CD4-positive, alpha-beta T cell treated with Interleukin-2 at 100 ng/mL for 4 hours (primary cell): Measurements from ENCODE around the gene CAPN10.

ENCODE experiments used
- DNase-seq: peaks from one replicate; pipeline ENCODE4 v3.0.0-alpha.2; 2020; ENCODE audit warnings: low spot score

Gene CAPN10

GRCh38 chr2:240624011-240624949 is 37.7 kb downstream of the CAPN10 start:
- DNase-seq, result no peak

- peak; percentile 77 for DNase-seq
Observed at GRCh38 chr2:240624950-240625621, 38.6 kb downstream of the CAPN10 start, which contains the start of gene GPR35. Gene GPR35 (plus strand): TSS chr2:240625480. CDS start chr2:240629953, 4,473 bp downstream.

DNA sequence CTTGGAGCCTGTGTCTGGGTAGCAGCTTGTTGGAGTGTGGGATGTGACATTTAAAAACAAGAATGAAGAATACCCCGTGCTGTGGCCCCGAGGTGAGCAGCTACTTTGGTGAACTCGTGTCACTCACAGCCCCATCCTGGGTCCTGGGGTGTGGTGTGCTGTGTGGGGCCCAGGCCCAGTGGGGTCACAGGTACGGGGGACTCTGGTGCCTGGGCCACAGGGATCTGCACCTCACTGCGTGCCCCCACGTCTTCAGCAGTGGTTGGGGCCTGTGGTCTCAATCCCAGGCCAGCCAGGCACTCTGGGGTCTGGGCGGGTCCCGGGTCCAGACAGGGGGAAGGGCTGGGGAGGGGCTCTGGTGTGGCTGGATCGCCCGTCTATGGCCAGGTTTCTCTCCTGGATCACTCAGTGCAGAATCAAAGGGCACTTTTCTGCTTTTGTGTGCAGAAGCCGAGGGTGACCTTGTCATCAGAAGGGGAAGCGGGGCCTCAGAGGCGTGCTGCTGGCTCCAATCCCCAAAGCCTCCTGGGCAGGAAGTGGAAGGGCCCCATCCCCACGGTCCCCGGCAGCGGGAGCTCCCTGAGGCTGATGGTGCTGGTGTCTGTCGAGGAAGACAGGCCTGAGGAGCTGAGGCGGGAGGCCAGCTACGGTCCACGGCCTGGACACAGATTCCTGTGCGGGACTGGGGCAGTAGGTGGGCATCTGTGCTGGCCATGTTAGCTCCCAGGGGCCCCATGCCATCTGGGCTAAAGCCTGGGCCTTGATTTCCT is 40.2 kb downstream of the CAPN10 start:
- peak; percentile 29 for DNase-seq

GRCh38 chr2:240627736-240628506 is 41.4 kb downstream of the CAPN10 start:
- no peak for DNase-seq

DNA sequence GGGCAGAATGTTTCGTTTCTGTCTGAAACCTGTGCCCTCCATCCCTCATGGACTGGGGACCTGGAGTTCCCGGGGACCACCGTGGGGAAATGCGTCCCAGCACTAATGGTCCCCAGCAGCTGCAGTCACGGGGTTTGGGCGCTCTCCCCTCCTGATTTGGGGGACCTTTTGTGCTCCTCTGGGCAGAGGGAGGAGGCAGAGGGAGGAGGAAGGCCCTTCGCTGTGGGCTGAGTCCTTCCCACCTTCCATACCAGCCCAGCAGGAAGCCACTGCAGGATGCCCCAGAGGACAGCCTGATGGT is 41.9 kb downstream of the CAPN10 start:
- DNase-seq, result no peak

DNA sequence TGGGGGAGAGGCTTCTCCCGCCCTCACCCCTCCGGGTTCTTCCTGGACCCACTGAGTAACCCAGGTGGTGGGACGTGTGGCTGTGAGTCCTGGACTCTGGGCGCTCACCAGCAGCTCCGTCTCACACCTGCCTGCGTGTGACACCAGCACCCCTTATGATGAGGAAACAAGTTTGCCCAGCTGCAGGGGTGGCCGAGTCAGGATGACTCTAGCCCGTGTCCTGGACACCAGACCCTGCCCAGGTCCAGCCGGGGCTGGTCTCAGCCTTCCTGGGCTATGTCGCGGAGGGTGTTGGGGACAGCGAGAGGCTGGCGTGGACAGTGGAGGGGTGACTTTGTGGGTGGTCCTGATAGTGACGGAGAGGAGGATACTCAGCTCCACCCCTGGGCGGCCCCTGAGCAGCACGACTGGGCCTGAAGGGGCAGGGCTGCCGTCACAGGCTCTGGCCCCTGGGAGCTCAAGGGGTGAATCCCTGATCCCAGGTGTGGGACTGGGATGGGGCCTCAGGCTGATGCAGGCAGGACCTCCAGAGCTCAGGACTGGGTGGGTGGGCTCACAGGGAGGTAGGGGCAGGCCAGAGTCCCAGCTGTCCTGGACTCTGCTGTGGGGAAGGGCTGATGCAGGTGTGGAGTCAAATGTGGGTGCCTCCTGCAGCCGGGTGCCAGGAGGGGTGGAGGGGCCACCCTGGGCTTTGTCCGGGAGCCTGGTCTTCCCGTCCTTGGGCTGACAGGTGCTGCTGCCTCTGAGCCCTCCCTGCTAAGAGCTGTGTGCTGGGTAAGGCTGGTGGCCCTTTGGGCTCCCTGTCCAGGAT is 42.5 kb downstream of the CAPN10 start:
- no peak for DNase-seq

- no peak for DNase-seq
Observed at GRCh38 chr2:240629619-240629967, 43.1 kb downstream of the CAPN10 start.

DNA sequence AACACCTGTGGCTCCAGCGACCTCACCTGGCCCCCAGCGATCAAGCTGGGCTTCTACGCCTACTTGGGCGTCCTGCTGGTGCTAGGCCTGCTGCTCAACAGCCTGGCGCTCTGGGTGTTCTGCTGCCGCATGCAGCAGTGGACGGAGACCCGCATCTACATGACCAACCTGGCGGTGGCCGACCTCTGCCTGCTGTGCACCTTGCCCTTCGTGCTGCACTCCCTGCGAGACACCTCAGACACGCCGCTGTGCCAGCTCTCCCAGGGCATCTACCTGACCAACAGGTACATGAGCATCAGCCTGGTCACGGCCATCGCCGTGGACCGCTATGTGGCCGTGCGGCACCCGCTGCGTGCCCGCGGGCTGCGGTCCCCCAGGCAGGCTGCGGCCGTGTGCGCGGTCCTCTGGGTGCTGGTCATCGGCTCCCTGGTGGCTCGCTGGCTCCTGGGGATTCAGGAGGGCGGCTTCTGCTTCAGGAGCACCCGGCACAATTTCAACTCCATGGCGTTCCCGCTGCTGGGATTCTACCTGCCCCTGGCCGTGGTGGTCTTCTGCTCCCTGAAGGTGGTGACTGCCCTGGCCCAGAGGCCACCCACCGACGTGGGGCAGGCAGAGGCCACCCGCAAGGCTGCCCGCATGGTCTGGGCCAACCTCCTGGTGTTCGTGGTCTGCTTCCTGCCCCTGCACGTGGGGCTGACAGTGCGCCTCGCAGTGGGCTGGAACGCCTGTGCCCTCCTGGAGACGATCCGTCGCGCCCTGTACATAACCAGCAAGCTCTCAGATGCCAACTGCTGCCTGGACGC is 43.6 kb downstream of the CAPN10 start:
- no peak for DNase-seq

DNA sequence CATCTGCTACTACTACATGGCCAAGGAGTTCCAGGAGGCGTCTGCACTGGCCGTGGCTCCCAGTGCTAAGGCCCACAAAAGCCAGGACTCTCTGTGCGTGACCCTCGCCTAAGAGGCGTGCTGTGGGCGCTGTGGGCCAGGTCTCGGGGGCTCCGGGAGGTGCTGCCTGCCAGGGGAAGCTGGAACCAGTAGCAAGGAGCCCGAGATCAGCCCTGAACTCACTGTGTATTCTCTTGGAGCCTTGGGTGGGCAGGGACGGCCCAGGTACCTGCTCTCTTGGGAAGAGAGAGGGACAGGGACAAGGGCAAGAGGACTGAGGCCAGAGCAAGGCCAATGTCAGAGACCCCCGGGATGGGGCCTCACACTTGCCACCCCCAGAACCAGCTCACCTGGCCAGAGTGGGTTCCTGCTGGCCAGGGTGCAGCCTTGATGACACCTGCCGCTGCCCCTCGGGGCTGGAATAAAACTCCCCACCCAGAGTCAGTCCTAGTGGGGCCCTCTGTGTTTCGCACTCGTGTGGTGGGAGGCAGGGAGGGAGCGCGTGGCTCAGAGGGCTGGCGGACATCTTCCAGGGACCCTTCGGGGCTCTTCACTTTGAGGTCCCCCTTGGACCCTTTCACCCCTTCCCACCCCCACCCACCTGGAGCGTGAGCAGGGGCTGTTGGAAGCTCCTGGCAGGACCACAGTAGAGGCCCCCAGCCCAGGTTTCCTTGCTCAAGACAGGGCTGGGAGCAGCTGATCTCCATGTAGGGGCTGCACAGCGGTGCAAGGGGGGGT is 44.4 kb downstream of the CAPN10 start:
- DNase-seq, result no peak

GRCh38 chr2:240631548-240632305 is 45.2 kb downstream of the CAPN10 start:
- no peak for DNase-seq

DNA sequence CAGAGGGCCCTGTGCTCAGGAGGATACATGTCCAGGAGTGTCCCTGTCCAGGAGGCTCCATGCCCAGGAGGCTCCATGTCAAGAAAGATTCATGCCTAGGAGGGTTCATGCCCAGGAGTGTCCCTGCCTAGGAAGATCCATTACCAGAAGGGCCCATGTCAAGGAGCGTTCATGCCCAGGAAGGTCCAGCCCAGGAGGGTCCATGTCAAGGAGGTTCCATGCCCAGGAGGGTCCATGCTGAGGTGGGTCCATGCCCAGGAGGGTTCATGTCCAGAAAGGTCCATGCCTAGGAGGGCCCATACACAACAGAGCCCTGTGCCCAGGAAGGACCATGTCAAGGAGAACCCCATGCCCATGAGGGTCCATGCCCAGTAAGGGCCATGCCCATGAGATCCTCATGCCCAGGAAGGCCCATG is 45.8 kb downstream of the CAPN10 start:
- DNase-seq, result no peak

DNA sequence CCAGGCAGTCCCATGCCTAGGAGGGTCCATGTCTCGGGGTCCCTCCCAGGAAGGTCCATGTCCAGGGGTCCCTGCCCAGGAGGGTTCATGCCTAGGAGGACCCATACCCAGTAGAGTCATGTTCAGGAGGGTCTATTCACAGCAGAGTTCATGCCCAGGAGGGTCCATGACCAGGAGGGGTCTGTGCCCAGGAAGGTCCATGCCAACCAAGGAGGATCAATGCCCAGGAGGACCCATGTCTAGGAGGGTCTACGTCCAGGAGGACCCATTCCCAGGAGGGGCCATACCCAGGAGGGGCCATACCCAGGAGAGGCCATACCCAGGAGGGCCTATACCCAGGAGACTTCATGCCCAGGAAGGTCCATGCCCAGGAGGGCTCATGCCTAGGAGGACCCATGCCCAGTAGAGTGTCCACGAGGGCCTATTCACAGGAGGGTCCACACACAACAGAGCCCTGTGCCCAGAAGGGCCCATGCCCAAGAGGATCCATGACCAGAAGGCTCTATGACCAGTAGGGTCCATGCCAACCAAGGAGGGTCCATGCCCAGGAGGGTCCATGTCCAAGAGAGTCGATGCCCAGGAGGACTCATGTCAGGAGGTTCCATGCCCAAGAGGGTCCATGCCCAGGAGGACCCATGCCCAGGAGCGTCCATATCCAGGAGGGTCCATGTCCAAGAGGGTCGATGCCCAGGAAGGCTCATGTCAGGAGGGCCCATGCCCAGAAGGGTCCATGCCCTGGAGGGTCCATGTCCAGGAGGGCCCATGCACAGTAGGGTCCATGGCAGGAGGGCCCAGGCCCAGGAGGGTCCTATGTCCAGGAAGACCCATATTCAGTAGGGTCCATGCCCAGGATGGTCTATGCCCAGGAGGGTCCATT is 48.8 kb downstream of the CAPN10 start:
- DNase-seq, result no peak

GRCh38 chr2:240635998-240636547 is 49.5 kb downstream of the CAPN10 start:
- DNase-seq, result no peak

DNA sequence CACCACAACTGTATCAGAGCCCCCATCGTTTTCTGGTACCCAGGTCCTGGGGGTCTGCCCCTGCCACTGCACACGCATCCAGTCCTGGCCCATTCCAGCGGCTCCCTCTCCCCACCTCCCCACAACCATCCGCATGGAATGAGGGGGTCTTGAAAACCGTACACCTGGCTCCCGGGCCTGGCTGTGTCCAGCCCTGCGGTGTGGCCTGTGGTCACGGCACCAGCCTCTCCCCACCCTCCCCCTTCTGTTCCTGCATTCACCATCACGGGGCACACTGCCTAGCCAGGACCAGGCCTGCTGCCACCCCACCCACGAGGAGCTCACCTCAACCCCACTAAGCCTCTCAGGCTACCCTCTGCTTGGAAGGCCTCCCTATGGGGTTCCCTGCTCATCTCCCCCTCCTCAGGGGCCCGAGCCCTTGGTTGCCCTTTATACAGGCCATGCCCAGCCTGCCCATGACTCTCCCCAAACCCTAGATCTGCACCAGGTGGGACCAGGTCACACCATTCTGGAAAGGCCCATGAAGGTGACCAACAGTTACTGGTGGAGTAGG is 50.1 kb downstream of the CAPN10 start:
- DNase-seq, result no peak

- DNase-seq, result no peak
Observed at GRCh38 chr2:240637116-240637900, 50.8 kb downstream of the CAPN10 start.

- DNase-seq, result no peak
Observed at GRCh38 chr2:240637901-240638345, 51.4 kb downstream of the CAPN10 start.
